ENCODE measurements around the gene EML1. TPM values are rescaled to one million over a fixed set of nuclear protein-coding genes. Genes with fewer than 3 reads are reported as not detected.

EML1 gene
- total RNA-seq, 1 donor from 2014 or later, result 0.98 TPM

- peaks cover 2% of the 10 kb centered on the region for H3K36me3 Mint-ChIP-seq (ENCODE audit: low read depth)
- intact Hi-C loops (cut with micrococcal nuclease), result no loop called here
- peaks cover 2% of the 10 kb centered on the region for H3K4me1 Mint-ChIP-seq
- H3K27ac Mint-ChIP-seq, result no peak overlapping the region
- peaks cover 46% of the 10 kb centered on the region for H3K27me3 Mint-ChIP-seq
- DNase-seq, result no peak
- no peaks in the 10 kb centered on the region for H3K9me3 Mint-ChIP-seq
- no peak overlapping the region for H3K4me3 Mint-ChIP-seq
Measured at GRCh38 chr14:99964979-99965378, 171.8 kb downstream of the EML1 start.

GRCh38 chr14:99966037-99966835 lies 173.0 kb downstream of the EML1 start:
- H3K4me3 Mint-ChIP-seq, result no peak overlapping the region
- H3K27me3 Mint-ChIP-seq, result peaks cover 43% of the 10 kb centered on the region
- peaks cover 4% of the 10 kb centered on the region for H3K9me3 Mint-ChIP-seq
- H3K36me3 Mint-ChIP-seq (ENCODE audit: low read depth), result peaks cover 2% of the 10 kb centered on the region
- intact Hi-C loops (cut with micrococcal nuclease), result no loop called here
- peaks cover 5% of the 10 kb centered on the region for H3K4me1 Mint-ChIP-seq
- no peak for DNase-seq
- no peak overlapping the region for H3K27ac Mint-ChIP-seq

GRCh38 chr14:99966912-99967311 lies 173.7 kb downstream of the EML1 start:
- peaks cover 5% of the 10 kb centered on the region for H3K4me1 Mint-ChIP-seq
- intact Hi-C loops (cut with micrococcal nuclease), result no loop called here

GRCh38 chr14:99968191-99968920 lies 175.1 kb downstream of the EML1 start:
- Mint-ChIP-seq H3K36me3 (ENCODE audit: low read depth) (peaks cover 9% of the 10 kb centered on the region), H3K27ac (no peak overlapping the region), H3K9me3 (peaks cover 4% of the 10 kb centered on the region), H3K27me3 (peaks cover 48% of the 10 kb centered on the region), H3K4me1 (peaks cover 14% of the 10 kb centered on the region), H3K4me3 (no peak overlapping the region)
- intact Hi-C loops (cut with micrococcal nuclease), result no loop called here
- DNase-seq, result no peak

More at GRCh38 chr14:99966912-99967311, 173.7 kb downstream of the EML1 start:
- no peak overlapping the region for H3K27ac Mint-ChIP-seq
- peaks cover 43% of the 10 kb centered on the region for H3K27me3 Mint-ChIP-seq
- H3K9me3 Mint-ChIP-seq, result peaks cover 4% of the 10 kb centered on the region
- H3K4me3 Mint-ChIP-seq, result no peak overlapping the region
- peaks cover 2% of the 10 kb centered on the region for H3K36me3 Mint-ChIP-seq (ENCODE audit: low read depth)
- DNase-seq, result no peak

- H3K9me3 Mint-ChIP-seq, result peaks cover 4% of the 10 kb centered on the region
- no peak for DNase-seq
- H3K4me3 Mint-ChIP-seq, result no peak overlapping the region
- H3K36me3 Mint-ChIP-seq (ENCODE audit: low read depth), result peaks cover 9% of the 10 kb centered on the region
- no peak overlapping the region for H3K27ac Mint-ChIP-seq
- peaks cover 48% of the 10 kb centered on the region for H3K27me3 Mint-ChIP-seq
- intact Hi-C loops (cut with micrococcal nuclease), result no loop called here
- H3K4me1 Mint-ChIP-seq, result peaks cover 17% of the 10 kb centered on the region
Measured at GRCh38 chr14:99968941-99969340, 175.7 kb downstream of the EML1 start.

GRCh38 chr14:99969673-99970322 lies 176.6 kb downstream of the EML1 start:
- Mint-ChIP-seq H3K36me3 (ENCODE audit: low read depth) (peaks cover 9% of the 10 kb centered on the region), H3K27ac (peak overlapping the region; percentile 60), H3K9me3 (peaks cover 4% of the 10 kb centered on the region), H3K4me3 (peak overlapping the region; percentile 40), H3K27me3 (peaks cover 45% of the 10 kb centered on the region), H3K4me1 (peaks cover 19% of the 10 kb centered on the region)
- intact Hi-C loops (cut with micrococcal nuclease), result loop anchor here (5.0 kb wide), 1 partner anchor 367 kb away; the partner anchor contains the start of gene CCDC85C
- no peak for DNase-seq

- peaks cover 4% of the 10 kb centered on the region for H3K9me3 Mint-ChIP-seq
- H3K27ac Mint-ChIP-seq, result no peak overlapping the region
- H3K4me3 Mint-ChIP-seq, result peak overlapping the region; percentile 64
- peaks cover 40% of the 10 kb centered on the region for H3K27me3 Mint-ChIP-seq
- peaks cover 9% of the 10 kb centered on the region for H3K36me3 Mint-ChIP-seq (ENCODE audit: low read depth)
- intact Hi-C loops (cut with micrococcal nuclease), result loop anchor here (5.0 kb wide), 1 partner anchor 369 kb away; the partner anchor contains the start of gene CCDC85C
- peak; percentile 93 for DNase-seq
- peaks cover 19% of the 10 kb centered on the region for H3K4me1 Mint-ChIP-seq
Measured at GRCh38 chr14:99971087-99971940, 178.1 kb downstream of the EML1 start.

GRCh38 chr14:99971941-99972747 lies 178.9 kb downstream of the EML1 start:
- peaks cover 19% of the 10 kb centered on the region for H3K4me1 Mint-ChIP-seq
- peak overlapping the region; percentile 88 for H3K4me3 Mint-ChIP-seq
- intact Hi-C loops (cut with micrococcal nuclease), result loop anchor here (1.0 to 5.0 kb wide), 3 partner anchors 10 to 370 kb away; partner anchors contain the start of gene CCDC85C

GRCh38 chr14:99972748-99973466 lies 179.7 kb downstream of the EML1 start:
- Mint-ChIP-seq H3K27me3 (peaks cover 36% of the 10 kb centered on the region), H3K4me1 (peaks cover 19% of the 10 kb centered on the region), H3K27ac (peak overlapping the region; percentile 91), H3K9me3 (peaks cover 4% of the 10 kb centered on the region), H3K4me3 (peak overlapping the region; percentile 88), H3K36me3 (ENCODE audit: low read depth) (peaks cover 9% of the 10 kb centered on the region)
- no peak for DNase-seq
- intact Hi-C loops (cut with micrococcal nuclease), result loop anchor here (1.0 to 5.0 kb wide), 3 partner anchors 9 to 371 kb away; partner anchors contain the start of gene CCDC85C

More at GRCh38 chr14:99971941-99972747, 178.9 kb downstream of the EML1 start:
- DNase-seq, result peak; percentile 71
- Mint-ChIP-seq H3K9me3 (peaks cover 4% of the 10 kb centered on the region), H3K27ac (peak overlapping the region; percentile 91), H3K27me3 (peaks cover 39% of the 10 kb centered on the region), H3K36me3 (ENCODE audit: low read depth) (peaks cover 9% of the 10 kb centered on the region)

- Mint-ChIP-seq H3K27me3 (peaks cover 15% of the 10 kb centered on the region), H3K4me1 (peaks cover 17% of the 10 kb centered on the region), H3K9me3 (peaks cover 4% of the 10 kb centered on the region), H3K36me3 (ENCODE audit: low read depth) (peaks cover 7% of the 10 kb centered on the region), H3K27ac (no peak overlapping the region), H3K4me3 (no peak overlapping the region)
- DNase-seq, result no peak
- intact Hi-C loops (cut with micrococcal nuclease), result no loop called here
Measured at GRCh38 chr14:99975190-99975589, 182.0 kb downstream of the EML1 start.

- Mint-ChIP-seq H3K4me1 (peaks cover 15% of the 10 kb centered on the region), H3K27me3 (peaks cover 10% of the 10 kb centered on the region)
- intact Hi-C loops (cut with micrococcal nuclease), result no loop called here
Measured at GRCh38 chr14:99976021-99976420, 182.8 kb downstream of the EML1 start.

GRCh38 chr14:99976681-99977080 lies 183.5 kb downstream of the EML1 start:
- no peak overlapping the region for H3K27ac Mint-ChIP-seq
- H3K36me3 Mint-ChIP-seq (ENCODE audit: low read depth), result peaks cover 7% of the 10 kb centered on the region
- no peak overlapping the region for H3K4me3 Mint-ChIP-seq
- H3K9me3 Mint-ChIP-seq, result no peaks in the 10 kb centered on the region
- intact Hi-C loops (cut with micrococcal nuclease), result no loop called here
- no peak for DNase-seq
- H3K4me1 Mint-ChIP-seq, result peaks cover 16% of the 10 kb centered on the region
- peaks cover 10% of the 10 kb centered on the region for H3K27me3 Mint-ChIP-seq

More at GRCh38 chr14:99976021-99976420, 182.8 kb downstream of the EML1 start:
- Mint-ChIP-seq H3K27ac (no peak overlapping the region), H3K36me3 (ENCODE audit: low read depth) (peaks cover 7% of the 10 kb centered on the region), H3K9me3 (no peaks in the 10 kb centered on the region), H3K4me3 (no peak overlapping the region)
- no peak for DNase-seq
